Fibroblast of lung (primary cell): Measurements from ENCODE around the gene ACBD6. TPM values are rescaled to one million over a fixed set of nuclear protein-coding genes. Genes with fewer than 3 reads are reported as not detected.

Source experiments
- DNase-seq, 2 donors: peaks; one replicate each; pipeline versions ENCODE4 v3.0.0 to v3.0.0-alpha.2; 2010; ENCODE audit warnings: low read depth in 2 of 2
- H2AFZ ChIP-seq: 2 replicates; pipeline ENCODE4 v1.5.1; 2012; ENCODE audit warnings: low read length, control low read depth, inconsistent platforms
- H3K27ac ChIP-seq: 2 replicates; pipeline ENCODE4 v1.5.1; 2011; ENCODE audit warnings: low read length, control low read depth; ENCODE audit not compliant: insufficient read depth
- H3K27me3 ChIP-seq: 2 replicates; pipeline ENCODE4 v1.5.1; 2011; ENCODE audit warnings: mild to moderate bottlenecking, low read length; ENCODE audit not compliant: control insufficient read depth, insufficient read depth
- H3K36me3 ChIP-seq: 2 replicates; pipeline ENCODE4 v1.5.1; 2011; ENCODE audit warnings: low read length; ENCODE audit not compliant: control insufficient read depth, insufficient read depth
- H3K4me1 ChIP-seq: 2 replicates; pipeline ENCODE4 v1.5.1; 2011; ENCODE audit warnings: low read length; ENCODE audit not compliant: control insufficient read depth, insufficient read depth; ENCODE audit errors: extremely low read depth
- H3K4me2 ChIP-seq: 2 replicates; pipeline ENCODE4 v1.5.1; 2011; ENCODE audit warnings: low read length, control low read depth; ENCODE audit not compliant: insufficient read depth; ENCODE audit errors: extremely low read depth
- H3K4me3 ChIP-seq, 4 experiments: fragments of 200-600 bp in 1 of 4; sonication (generic) in 1 of 4; replicated peaks in 1 of 4; 2 replicates each; pipeline ENCODE4 v1.5.1; 2011 to 2016; ENCODE audit warnings: low read length in 4 of 4, low read depth in 3 of 4, mild to moderate bottlenecking in 3 of 4, control low read depth in 2 of 4, inconsistent platforms in 1 of 4, mixed read lengths in 1 of 4; ENCODE audit not compliant: insufficient read depth in 1 of 4; ENCODE audit errors: control extremely low read depth in 1 of 4
- H3K79me2 ChIP-seq: 2 replicates; pipeline ENCODE4 v1.5.1; 2012; ENCODE audit warnings: mild to moderate bottlenecking, low read length, inconsistent platforms; ENCODE audit not compliant: control insufficient read depth, insufficient read depth
- H3K9ac ChIP-seq: 2 replicates; pipeline ENCODE4 v1.5.1; 2011; ENCODE audit warnings: mild to moderate bottlenecking, low read length, control low read depth; ENCODE audit not compliant: insufficient read depth
- H3K9me3 ChIP-seq: 2 replicates; pipeline ENCODE4 v1.5.1; 2012; ENCODE audit warnings: low read depth, low read length; ENCODE audit not compliant: control insufficient read depth, insufficient read depth
- H4K20me1 ChIP-seq: 2 replicates; pipeline ENCODE4 v1.5.1; 2011; ENCODE audit warnings: low read length; ENCODE audit not compliant: control insufficient read depth, insufficient read depth; ENCODE audit errors: extremely low read depth
- CTCF ChIP-seq, 2 donors: IDR thresholded peaks in 1 of 2; conservative IDR thresholded peaks in 1 of 2; 1 replicate in 1 of 2; 2 replicates in 1 of 2; pipeline ENCODE4 v1.5.1; 2011 to 2012; ENCODE audit warnings: low read length in 2 of 2, control low read depth in 1 of 2, inconsistent platforms in 1 of 2, low read depth in 1 of 2, mild to moderate bottlenecking in 1 of 2
- EZH2 ChIP-seq: IDR thresholded peaks from 2 replicates; pipeline ENCODE4 v1.5.1; 2012; ENCODE audit warnings: low read length, control low read depth, mild to moderate bottlenecking; ENCODE audit errors: missing control alignments
- polyA plus RNA-seq, 2 donors: library from polyadenylated mRNA; depleted of rRNA in 1 of 2; stranded (reverse) in 1 of 2; unstranded in 1 of 2; fragments of >200 nt; gene quantifications; 2 replicates each; pipeline ENCODE4 v1.2.1, GENCODE V29; 2011 to 2012; ENCODE audit warnings: missing spikeins in 1 of 2
- total RNA-seq: library from RNA; depleted of rRNA; stranded (reverse); fragments of >200 nt; gene quantifications from 2 replicates; pipeline ENCODE4 v1.2.1, GENCODE V29; 2014

ACBD6 gene
- total and polyA plus RNA-seq, 2 donors (not counting 1 experiment from before 2014, with no cell fraction given), result 63.4 to 78.7 TPM

GRCh38 chr1:180497826-180498225, 4.6 kb downstream of the ACBD6 start:
- Histone ChIP-seq H3K4me1 (peaks cover 3% of the 10 kb centered on the region), H3K79me2 (peaks cover 37% of the 10 kb centered on the region), H2AFZ (no peak overlapping the region), H3K27ac (no peak overlapping the region), H3K9me3 (no peaks in the 10 kb centered on the region), H4K20me1 (no peaks in the 10 kb centered on the region), H3K36me3 (no peaks in the 10 kb centered on the region), H3K9ac (no peak overlapping the region), H3K27me3 (no peaks in the 10 kb centered on the region), H3K4me3 (no peak overlapping the region), H3K4me2 (no peak overlapping the region)
- DNase-seq, result no peak
- TF ChIP-seq EZH2 (no peak), CTCF (conservative IDR thresholded peaks at IDR 0.05 in 1 of 2, IDR thresholded peaks at IDR 0.05 in 1 of 2; ENCODE audit: low read depth in 1 of 2, low read length in 2 of 2) (no peak)

- H4K20me1 ChIP-seq, result no peaks in the 10 kb centered on the region
- no peaks in the 10 kb centered on the region for H3K36me3 ChIP-seq
- H3K27me3 ChIP-seq, result no peaks in the 10 kb centered on the region
- TF ChIP-seq EZH2 (no peak), CTCF (conservative IDR thresholded peaks at IDR 0.05 in 1 of 2, IDR thresholded peaks at IDR 0.05 in 1 of 2; ENCODE audit: low read depth in 1 of 2, low read length in 2 of 2) (no peak)
- no peak overlapping the region for H3K27ac ChIP-seq
- no peak overlapping the region for H3K9ac ChIP-seq
- no peak overlapping the region for H3K4me3 ChIP-seq
- no peak overlapping the region for H3K4me2 ChIP-seq
- H3K9me3 ChIP-seq, result no peaks in the 10 kb centered on the region
- H2AFZ ChIP-seq, result no peak overlapping the region
- H3K4me1 ChIP-seq, result no peaks in the 10 kb centered on the region
- H3K79me2 ChIP-seq, result peaks cover 11% of the 10 kb centered on the region
- DNase-seq, result no peak
Observed at GRCh38 chr1:180494370-180494769, 8.0 kb downstream of the ACBD6 start.

GRCh38 chr1:180489976-180490375, 12.4 kb downstream of the ACBD6 start:
- no peaks in the 10 kb centered on the region for H3K9me3 ChIP-seq
- no peaks in the 10 kb centered on the region for H3K27me3 ChIP-seq
- H3K27ac ChIP-seq, result no peak overlapping the region
- no peaks in the 10 kb centered on the region for H3K4me1 ChIP-seq
- DNase-seq, result no peak
- no peaks in the 10 kb centered on the region for H4K20me1 ChIP-seq
- no peak overlapping the region for H2AFZ ChIP-seq
- no peaks in the 10 kb centered on the region for H3K79me2 ChIP-seq
- no peak overlapping the region for H3K4me3 ChIP-seq
- H3K36me3 ChIP-seq, result peaks cover 2% of the 10 kb centered on the region
- H3K9ac ChIP-seq, result no peak overlapping the region
- no peak overlapping the region for H3K4me2 ChIP-seq
- TF ChIP-seq CTCF (conservative IDR thresholded peaks at IDR 0.05 in 1 of 2, IDR thresholded peaks at IDR 0.05 in 1 of 2; ENCODE audit: low read depth in 1 of 2, low read length in 2 of 2), result no peak
- TF ChIP-seq EZH2, result no peak
